ENCODE measurements around the gene MZF1.
A peak's percentile ranks its signal among the peaks of the same experiment; 100 is the strongest.
"Not testable (repeated sequence)": the region's sequence is repeated elsewhere in the genome, so short reads cannot be mapped to it uniquely, and the experiment has no call there.

Gene MZF1

DNA sequence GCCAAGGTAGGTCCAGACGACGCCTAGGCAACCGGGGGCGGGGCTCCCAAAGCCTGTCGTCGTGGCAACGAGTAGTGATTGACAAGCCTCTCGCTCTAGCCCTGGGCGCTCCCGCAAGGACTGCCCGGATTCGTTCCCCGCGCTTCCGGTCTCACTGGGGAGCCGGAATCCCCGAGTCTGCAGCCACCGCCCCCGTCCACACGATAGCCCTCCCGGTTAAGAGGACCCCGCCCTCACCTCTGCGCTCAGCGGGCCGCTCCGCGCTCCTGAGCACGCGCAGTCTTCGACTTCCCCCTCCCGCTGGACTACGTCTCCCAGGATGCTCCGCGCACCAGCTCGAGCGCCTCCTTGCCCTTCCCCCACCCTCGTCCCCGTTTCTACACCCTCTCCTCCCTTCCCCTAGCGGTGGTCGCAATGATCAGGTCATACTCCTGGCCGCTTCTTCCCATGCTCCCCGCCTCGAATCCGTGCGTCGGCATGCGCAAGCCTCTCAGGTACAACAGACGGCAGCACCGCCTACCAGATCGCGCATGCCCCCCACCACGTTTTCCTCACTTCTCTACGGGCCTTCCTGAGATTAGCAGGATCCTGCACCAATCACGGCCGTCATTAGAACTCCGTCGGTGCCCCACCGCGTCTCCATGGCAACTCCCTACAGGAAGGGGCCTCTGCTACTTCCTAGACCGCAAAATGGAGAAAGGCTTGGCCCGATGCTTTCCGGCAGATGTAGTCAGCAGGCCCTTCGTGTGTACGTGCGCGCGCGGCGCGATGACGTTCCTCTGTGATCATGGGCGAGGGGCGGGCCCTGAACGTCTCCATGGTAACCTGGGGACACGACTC lies at the start of gene MZF1:
Gene MZF1, minus strand, starts transcription at position 518 of the 840 bp plus-strand sequence. CDS start 1,946 bp downstream, outside the sequence.
- DNase-seq (ENCODE audit: low read depth in 2 of 2): peak; percentile 99 to 100

DNA sequence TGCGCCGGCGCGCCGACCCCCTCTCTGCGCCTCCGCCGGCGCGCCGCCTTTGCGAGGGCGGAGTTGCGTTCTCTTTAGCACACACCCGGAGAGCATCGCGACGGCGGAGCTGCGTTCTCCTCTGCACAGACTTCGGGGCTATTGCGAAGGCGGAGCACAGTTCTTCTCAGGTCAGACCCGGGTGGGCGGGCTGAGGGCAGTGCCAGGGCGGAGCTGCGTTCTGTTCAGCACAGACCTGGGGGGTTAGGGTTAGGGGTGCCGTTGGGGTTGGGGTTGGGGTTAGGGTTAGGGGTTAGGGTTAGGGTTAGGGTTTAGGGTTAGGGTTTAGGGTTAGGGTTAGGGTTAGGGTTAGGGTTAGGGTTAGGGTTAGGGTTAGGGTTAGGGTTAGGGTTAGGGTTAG lies 34.1 kb upstream of the MZF1 start:
- DNase-seq (ENCODE audit: low read depth in 2 of 2): not testable (repeated sequence)

DNA sequence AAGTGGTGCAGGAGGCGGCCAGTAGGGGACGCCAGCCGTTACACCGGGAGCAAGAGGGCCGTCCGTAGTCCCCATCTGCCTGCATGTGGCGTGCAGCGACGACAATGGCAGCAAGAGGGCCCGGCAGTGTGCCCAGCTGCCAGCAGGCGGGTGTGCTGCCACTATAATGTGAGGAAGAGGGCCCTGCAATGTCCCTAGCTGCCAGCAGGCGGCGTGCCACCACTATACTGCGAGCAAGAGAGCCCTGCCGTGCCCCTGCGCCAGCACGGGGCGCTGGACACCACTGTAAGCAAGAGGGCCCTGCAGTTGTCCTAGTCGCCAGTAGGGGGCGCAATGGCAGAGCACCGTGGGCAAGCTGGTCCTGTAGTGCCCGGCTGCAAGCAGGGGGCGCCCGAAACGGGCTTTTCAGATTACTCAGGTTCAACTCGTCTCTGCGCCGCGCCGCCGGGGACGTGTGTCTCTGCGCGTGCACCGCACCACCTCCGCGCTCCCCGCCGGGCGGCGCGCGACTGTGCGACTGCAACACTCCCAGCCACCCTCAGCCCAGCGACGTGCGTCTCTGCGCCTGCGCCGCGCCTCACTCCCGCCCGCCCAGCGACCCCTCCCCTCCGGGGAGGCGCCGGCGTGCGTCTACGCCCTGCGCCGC lies 33.2 kb upstream of the MZF1 start:
- DNase-seq (ENCODE audit: low read depth in 2 of 2): not testable (repeated sequence)

DNA sequence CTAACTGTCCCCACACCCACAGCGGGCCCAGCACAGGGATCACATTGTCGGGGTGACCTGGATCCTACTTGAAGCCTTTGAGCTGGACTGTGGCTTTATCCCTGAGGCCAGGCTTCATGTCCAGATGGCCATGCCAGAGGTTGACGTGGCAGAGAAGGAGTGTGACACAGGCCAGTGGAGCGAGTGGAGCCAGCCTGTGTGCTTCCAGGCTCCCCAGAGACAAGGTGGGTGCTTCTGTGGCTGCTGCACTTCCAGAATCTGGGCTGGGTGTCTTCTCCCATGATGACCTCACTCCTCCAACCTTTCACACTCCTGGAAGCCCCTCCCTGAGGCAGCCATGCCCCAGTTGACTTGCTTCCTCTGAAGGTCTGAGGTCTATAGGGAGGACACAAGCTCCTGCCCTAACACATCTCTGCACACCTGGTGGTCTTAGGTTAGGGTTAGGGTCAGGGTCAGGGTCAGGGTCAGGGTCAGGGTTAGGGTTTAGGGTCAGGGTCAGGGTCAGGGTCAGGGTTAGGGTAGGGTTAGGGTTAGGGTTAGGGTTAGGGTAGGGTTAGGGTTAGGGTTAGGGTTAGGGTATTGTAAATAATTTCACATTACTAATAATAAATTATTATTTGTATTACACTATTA lies 13.1 kb upstream of the MZF1 start:
- DNase-seq (ENCODE audit: low read depth in 2 of 2): no peak

DNA sequence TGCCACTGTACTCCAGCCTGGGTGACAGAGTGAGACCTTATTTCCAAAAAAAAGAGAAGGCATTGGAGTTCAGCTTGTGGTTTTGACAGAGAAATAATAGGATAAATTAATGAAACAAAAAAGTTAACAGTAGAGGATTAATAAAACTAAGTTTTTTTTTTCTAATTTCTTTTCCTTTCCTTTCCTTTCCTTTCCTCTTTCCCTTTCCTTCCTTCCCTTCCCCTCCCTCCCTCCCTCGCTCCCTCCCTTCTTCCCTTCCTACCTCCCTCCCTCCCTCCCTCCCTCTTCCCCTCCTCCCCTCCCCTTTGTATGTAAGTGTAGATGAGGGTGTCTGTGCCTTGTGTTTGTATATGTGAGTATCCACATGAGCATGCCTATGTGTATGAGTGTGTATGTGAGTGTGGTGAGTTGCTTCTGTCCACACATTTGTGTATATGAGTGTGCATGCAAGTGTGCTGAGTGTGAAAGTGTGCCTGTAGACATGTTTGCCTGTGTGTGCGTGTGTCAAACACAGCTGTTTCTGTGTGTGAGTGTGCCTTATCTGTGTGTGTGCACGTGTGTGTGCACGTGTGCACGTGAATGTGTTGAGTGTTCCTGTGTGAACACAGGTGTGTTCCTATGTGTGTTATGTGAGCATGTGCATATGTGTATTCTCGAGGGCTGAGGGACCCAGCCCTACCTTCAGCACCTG lies 12.5 kb upstream of the MZF1 start:
- DNase-seq (ENCODE audit: low read depth in 2 of 2): no peak

DNA sequence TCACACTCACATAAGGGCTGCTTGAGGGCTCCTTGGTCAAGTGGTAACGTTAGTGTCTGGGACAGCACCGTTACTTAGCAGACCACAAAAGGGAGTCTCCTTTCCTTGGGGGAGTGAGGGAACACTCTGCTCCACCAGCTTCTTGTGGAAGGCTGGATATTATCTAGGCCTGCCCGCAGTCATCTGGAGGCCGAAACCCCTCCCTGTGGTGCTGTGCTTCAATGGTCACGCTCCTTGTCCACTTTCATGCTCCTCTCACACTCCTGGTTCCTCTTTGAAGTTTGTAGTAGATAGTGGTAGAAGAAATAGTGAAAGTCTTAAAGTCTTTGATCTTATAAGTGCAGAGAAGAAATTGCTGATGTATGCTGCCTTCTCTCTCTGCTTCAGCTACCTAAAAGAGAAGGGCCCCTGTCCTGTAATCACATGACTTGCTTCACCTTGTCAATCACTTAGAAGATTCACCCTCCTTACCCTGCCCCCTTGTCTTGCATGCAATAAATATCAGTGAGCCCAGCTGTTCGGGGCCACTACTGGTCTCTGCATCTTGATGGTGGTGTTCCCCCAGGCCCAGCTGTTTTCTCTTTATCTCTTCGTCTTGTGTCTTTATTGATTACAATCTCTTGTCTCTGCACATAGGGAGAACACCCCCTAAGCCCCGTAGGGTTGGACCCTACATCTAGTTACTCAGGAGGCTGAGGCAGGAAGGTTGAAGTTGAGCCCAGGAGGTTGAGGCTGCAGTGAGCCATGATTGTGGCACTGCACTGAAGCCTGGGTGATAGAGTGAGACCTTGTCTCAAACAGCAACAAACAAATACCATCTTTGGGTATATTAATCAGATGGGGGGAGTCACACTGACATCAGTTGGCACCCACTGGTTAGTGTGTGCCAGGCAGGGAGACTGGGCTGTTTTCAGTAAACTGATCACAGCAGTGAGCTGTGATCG lies 11.6 kb upstream of the MZF1 start:
- DNase-seq (ENCODE audit: low read depth in 2 of 2): no peak

DNA sequence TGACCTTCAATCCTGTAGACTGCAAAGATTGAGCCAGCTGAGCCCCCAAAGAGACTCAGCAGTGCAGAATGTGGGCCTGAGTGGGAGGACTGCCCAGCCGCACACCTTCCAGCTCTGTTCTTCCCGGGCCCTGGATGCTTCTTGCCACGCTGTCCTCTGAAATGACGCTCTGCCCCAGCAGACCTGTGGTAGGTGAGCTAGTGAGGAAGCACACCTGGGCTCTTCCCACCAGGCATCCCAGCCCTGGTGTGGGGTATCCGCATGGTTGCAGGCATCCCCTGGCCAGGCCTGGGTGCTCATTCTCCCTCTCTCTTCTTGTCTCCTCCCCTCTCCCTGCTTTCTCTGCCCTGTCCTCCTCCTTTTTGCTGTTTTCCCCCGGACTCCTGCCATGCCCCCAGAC lies 9.8 kb upstream of the MZF1 start:
- no peak for DNase-seq (ENCODE audit: low read depth in 2 of 2)

DNA sequence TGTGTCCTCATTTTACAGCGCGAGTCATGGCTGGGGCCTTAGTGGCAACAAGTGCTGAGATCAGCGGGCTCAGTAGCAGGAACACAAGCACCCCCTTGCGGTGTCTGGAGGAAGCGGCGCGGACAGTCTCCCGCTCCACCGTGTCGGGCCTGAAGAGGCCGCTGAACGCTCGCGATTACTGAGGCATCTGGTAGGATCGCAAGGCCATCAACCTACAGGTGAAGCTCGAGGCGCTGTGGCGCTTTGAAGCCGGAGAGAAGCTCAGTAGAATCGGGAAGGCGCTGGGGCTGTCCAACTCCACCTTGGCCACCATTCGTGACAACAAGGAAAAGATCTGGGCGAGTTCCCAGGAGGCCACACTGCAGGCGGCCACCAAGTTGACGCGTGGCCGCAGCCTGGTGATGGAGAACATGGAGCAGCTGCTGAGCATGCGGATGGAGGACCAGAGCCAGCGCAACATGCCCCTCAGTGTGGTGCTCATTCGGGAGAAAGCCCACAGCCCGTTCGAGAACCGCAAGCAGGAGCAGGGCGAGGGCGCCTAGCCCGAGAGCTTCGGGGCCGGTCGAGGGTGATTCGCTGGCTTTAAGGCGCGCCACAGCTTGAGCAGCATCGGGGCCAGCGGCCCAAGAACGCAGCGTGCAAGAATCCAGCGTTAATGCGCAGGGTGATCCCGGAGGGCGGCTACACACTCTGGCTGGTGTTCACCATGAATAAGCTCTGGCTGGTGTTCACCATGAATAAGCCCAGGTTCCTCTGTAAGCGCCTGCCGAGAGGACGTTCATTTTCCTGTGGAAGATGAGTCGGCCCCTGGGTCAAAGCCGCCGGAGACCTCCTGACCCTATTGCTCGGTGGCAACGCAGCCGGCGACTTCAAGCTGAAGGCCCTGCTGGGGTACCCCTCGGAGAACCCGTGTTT lies 8.3 kb upstream of the MZF1 start:
- peak; percentile 82 for DNase-seq (ENCODE audit: low read depth in 2 of 2)

DNA sequence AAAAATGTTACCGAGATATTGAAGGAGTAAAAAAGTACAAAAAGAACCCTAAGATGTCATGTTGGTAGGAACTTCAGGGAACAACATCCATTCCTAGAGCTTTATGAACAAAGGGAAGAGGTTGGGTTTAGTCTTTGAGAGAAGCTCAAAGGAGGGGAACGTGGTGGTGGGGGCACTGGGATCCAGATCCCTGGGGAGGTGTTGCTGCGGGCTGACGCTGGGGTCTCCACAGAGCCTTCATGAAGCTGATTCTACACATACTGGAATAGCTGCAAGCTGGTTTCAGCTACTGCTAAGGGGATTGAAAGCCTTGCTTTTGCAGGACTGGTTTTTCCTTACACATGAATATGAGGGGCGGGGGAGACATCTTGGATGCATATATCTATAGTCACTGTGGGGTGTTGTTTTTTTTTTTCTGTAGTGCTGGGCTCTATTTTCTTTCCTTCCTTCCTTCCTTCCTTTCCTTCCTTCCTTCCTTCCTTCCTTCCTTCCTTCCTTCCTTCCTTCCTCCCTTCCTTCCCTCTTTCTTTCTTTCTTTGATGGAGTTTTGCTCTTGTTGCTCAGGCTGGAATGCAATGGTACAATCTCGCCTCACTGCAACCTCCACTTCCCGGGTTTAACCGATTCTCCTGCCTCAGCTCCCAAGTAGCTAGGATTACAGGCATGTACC lies 6.5 kb upstream of the MZF1 start:
- DNase-seq (ENCODE audit: low read depth in 2 of 2): no peak

DNA sequence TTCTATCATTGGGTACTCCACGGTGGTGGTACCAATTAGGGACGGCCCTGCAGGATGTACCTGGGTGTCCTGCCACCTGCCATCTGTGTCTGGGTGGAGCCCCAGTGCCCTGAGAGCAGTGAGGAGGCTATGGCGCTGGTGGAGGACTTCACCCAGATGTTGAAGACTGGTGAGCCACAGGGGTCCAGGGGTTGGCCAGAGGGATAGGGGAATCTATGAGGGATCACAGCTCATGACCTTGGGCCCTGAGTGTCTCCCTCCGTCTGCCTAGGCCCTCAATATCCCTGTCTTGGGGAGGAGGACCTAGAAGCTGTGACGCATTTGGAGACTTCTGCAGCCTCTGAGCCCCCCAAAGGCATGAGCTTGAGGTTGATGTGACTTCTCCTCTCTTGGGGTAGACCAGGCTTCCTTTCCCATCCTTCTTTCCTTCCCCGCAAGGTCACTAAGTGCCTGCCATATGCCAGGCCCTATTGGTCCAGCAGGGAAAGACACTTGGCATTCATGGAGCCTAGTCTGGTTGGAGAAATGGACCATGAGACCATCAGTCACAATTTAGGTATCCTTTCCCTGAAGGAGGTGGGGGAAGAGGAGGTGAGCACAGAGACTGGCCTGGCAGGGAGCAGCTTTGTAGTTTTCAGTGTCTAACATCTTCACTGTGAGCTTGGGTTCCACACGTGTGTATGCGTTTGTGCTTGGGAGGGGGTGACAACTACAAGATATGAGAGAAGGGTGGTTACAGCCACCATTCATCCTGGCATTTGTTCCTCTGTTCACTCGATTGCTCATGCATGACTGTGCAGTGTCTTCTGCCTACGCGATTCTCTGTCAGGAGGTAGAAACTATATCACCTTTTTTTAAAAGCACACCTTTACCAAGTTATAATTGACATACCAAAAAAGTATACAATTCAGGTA lies 5.1 kb upstream of the MZF1 start:
- no peak for DNase-seq (ENCODE audit: low read depth in 2 of 2)

DNA sequence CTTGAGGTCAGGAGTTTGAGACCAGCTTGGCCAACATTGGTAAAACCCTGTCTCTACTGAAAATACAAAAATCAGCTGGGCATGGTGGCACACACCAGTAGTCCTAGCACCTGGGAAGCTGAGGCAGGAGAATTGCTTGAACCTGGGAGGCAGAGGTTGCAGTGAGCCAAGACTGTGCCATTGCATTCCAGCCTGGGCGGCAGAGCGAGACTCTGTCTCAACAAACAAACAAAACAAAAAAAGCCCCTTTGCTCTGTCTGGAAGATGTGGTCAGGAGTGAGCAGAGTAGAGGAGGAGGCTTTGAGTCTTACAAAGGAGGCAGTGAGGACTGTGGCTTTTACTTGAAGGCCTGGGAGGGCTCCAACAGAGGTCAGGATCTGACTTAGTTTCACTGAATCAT lies 4.4 kb upstream of the MZF1 start:
- not testable (repeated sequence) for DNase-seq (ENCODE audit: low read depth in 2 of 2)

DNA sequence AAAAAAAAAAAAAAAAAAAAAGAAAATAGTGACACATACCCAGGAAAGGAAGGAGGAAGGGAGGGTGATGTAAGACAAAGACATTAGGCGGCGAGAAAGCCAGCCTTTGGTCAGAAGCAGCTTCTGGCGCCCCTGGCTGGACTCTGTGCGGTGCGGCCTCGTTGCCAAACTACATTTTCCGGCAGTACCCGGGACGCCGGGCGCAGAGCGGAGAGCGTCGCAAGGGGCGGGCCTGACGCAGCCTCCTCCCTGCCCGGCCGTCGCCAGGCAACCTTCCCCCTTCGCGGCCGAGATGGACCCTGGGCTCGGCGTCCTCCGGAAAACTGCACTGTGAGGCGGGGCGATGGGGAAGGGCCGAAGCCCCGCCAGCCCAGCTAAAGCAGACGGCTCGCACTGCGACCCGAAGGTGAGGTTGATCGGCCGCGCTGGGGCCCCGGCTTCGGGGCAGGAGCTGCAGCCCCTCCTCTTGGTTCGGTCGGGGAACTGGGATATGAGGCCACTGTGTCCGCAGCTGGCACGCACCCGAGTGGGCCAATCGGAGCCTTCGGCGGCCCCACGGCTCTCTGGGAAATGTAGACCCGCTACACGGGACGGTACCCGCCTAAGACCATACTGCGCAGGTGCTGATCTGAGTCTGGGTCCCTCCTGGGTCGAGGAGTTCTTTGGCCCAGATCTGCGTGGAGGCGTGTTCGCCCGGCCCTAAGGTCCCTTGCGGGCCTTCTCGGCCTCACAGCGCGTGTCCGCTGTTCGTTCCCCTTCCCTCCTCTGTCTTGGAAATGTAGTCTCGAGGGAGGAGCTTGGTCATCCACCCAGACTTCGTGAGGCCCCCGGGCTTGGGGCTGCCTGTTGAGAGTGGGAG lies 2.3 kb upstream of the MZF1 start:
- peak; percentile 79 to 80 for DNase-seq (ENCODE audit: low read depth in 2 of 2)

DNA sequence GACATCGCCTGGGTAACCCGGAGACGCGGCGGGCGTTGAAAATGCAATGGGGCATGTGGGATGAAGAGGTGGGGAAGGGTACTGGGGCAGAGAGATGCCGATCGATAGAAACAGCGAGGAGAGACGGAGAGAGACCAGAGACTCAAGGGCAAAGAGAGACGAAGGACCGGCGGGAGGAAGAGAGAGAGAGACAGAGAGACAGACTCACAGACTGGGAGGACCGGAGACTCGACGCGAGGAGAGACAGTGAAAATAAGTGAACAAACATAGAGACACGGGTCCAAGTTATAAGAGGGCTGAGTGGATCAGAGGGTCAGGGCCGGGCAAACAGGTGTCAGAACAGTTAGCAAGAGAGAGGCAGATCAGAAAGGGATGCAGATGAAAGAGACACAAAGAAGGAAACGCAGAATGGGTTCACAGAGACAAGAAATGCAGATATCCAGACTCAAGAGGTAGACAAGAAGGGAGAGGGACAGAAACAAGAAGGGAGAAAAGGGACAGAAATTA lies 576 bp upstream of the MZF1 start:
- no peak for DNase-seq (ENCODE audit: low read depth in 2 of 2)

DNA sequence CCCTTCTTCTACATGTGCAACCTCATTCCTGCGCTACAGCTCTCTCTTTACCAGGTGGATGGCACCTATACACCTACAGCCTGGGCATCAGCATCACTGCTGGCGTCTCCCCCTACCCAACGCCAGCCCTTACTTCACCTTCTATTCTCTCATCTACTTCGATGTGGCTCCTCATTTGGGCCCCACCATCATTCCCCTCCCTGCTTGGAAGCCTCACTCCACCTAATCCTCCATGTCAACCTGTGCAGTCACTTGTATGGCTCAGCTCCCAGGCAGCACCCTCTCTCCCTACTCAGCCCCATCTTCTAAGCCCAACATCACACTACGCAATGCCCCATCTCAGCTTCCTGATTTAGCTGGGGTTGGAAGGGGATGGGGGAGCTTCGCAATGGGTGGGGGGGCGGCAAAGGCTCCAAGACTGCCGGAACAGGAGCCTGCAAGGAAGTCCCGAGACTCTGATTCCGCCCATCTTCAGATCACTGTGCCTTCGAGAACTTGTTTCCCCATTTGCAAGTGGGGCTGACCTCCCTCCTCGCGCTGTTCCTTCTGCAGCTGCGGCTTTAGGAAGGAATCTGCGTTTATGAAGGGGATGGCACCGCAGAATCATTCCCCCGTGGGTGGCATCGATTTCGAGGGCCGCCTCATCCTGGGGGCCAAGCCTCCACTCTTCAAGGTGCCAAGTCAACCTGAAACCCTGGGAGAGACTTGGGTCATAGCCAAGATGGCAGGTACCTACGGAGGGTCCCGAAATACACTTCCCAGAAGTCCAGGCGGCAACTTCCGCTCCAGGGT lies 913 bp downstream of the MZF1 start:
- no peak for DNase-seq (ENCODE audit: low read depth in 2 of 2)

DNA sequence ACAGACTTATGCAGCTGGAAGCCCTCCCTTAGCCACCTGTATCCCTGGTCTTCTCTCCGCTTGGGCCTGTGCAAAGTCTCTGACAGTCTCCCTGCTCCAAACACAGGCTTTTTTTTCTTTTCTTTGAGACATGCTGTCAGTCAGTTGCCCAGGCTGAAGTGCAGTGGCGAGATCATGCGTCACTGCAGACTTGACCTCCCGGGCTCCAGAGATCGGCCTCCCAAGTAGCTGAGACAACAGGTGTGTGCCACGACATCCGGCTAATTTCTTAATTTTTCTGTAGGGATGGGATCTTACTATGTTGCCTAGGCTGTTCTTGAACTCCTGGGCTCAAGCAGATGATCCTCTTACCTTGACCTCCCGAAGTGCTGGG lies 1.6 kb downstream of the MZF1 start:
- DNase-seq (ENCODE audit: low read depth in 2 of 2): no peak

DNA sequence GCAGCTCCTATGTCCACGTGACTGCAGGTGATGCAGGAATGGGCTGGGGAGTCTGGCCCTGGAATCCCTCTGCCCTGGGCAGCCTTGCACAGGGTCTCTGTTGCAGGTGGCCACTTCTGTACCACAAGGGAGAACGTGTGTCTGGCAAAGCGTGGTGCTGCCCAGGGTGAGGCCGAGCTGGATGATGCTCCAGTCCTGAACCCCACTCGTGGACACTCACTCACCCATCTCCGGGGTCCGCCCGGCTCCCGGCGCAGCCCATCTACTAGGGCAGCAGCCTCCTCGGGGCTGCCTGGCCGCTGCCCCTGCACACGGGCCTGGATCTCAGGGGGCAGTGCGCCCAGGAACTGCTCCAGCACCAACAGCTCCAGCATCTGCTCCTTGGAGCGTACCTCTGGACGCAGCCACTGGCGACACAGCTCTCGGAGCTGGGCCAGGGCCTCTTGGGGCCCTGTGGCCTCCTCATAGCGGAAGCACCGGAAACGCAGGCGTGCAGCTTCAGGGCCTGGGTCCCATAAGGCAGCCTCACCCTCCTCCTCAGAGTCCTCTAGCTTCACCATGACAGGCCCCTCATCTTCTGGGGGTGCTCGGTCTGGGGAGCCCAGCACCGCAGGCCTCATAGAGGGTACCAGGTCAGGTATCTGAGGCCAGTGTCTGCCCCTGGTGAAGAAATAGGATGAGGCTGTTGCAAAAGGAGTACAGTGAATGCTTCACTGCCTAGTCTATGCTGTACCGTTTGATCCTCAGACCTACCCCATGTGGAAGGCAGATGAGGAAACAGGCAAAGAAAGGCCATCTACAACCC lies 2.2 kb downstream of the MZF1 start:
- no peak for DNase-seq (ENCODE audit: low read depth in 2 of 2)
